H1 (cell line): ENCODE data around the gene TRIM32. TPM values are rescaled to one million over a fixed set of nuclear protein-coding genes. Genes with fewer than 3 reads are reported as not detected.
A peak's percentile ranks its signal among the peaks of the same experiment; 100 is the strongest.

Experiments
- CTCF ChIA-PET: fragments of 300-600 bp; sonication (Branson Sonifier 250); formaldehyde crosslinking; loops from one replicate; lab custom pipeline; 2021; ENCODE audit not compliant: partially characterized antibody; lab: Charles Lee
- POLR2A ChIA-PET: fragments of 300-600 bp; sonication (Branson Sonifier 250); formaldehyde crosslinking; loops from one replicate; lab custom pipeline; 2021; ENCODE audit warnings: inconsistent platforms; ENCODE audit not compliant: partially characterized antibody; lab: Charles Lee
- DNase-seq, 2 experiments: peaks; one replicate each; pipeline versions ENCODE4 v3.0.0 to v3.0.0-alpha.2; 2010 to 2022; ENCODE audit warnings: low spot score in 2 of 2, low read depth in 1 of 2, mixed read lengths in 1 of 2
- FAIRE-seq: peaks from 2 replicates; lab custom pipeline; 2011; peaks lifted over from hg19 to GRCh38; lab: Jason Lieb, UNC
- H2AFZ ChIP-seq: 2 replicates; pipeline ENCODE4 v1.8.1; 2012; ENCODE audit warnings: low read length, inconsistent platforms
- H2AK5ac ChIP-seq: 2 replicates; pipeline ENCODE4 v1.6.1; 2013; ENCODE audit warnings: low read depth, low read length
- H2BK120ac ChIP-seq: replicated peaks from 2 replicates; pipeline ENCODE3; 2013; ENCODE audit warnings: low read depth, low read length, inconsistent platforms
- H2BK12ac ChIP-seq: 2 replicates; pipeline ENCODE4 v1.6.1; 2013; ENCODE audit warnings: low read depth, low read length
- H2BK15ac ChIP-seq: 2 replicates; pipeline ENCODE4 v1.6.1; 2013; ENCODE audit warnings: low read length
- H2BK20ac ChIP-seq: 2 replicates; pipeline ENCODE4 v1.6.1; 2013; ENCODE audit warnings: low read length
- H2BK5ac ChIP-seq: 2 replicates; pipeline ENCODE4 v1.6.1; 2013; ENCODE audit warnings: low read depth, low read length
- H3K14ac ChIP-seq: 2 replicates; pipeline ENCODE4 v1.6.1; 2013; ENCODE audit warnings: inconsistent platforms; ENCODE audit not compliant: insufficient read length
- H3K18ac ChIP-seq: 2 replicates; pipeline ENCODE4 v1.6.1; 2013; ENCODE audit warnings: low read length; ENCODE audit errors: extremely low read depth
- H3K23ac ChIP-seq: 2 replicates; pipeline ENCODE4 v1.6.1; 2013; ENCODE audit warnings: inconsistent platforms; ENCODE audit not compliant: insufficient read length
- H3K23me2 ChIP-seq: 2 replicates; pipeline ENCODE4 v1.6.1; 2013; ENCODE audit warnings: low read depth, low read length
- H3K27ac ChIP-seq: 2 replicates; pipeline ENCODE4 v1.6.1; 2011; ENCODE audit warnings: low read depth, low read length, inconsistent platforms
- H3K27me3 ChIP-seq, 4 experiments: replicated peaks in 1 of 4; 1 replicate in 1 of 4; 2 replicates in 3 of 4; pipeline versions ENCODE4 v1.6.1 to v1.8.1; 2011 to 2013; ENCODE audit warnings: low read length in 3 of 4, mild to moderate bottlenecking in 3 of 4, inconsistent platforms in 2 of 4, mixed read lengths in 2 of 4, moderate library complexity in 1 of 4; ENCODE audit not compliant: control insufficient read depth in 3 of 4, insufficient read depth in 3 of 4; ENCODE audit errors: extremely low read depth in 1 of 4
- H3K36me3 ChIP-seq, 4 experiments: 2 replicates each; pipeline versions ENCODE4 v1.6.1 to v1.8.1; 2011 to 2013; ENCODE audit warnings: mild to moderate bottlenecking in 4 of 4, low read length in 3 of 4, moderate library complexity in 2 of 4, control low read depth in 1 of 4, inconsistent platforms in 1 of 4; ENCODE audit not compliant: insufficient read depth in 4 of 4, control insufficient read depth in 2 of 4
- H3K4ac ChIP-seq: replicated peaks from 2 replicates; pipeline ENCODE3; 2013; ENCODE audit warnings: low read length, low read depth, mixed read lengths, inconsistent platforms; ENCODE audit not compliant: insufficient read length
- H3K4me1 ChIP-seq, 4 experiments: replicated peaks in 1 of 4; 1 replicate in 1 of 4; 2 replicates in 3 of 4; pipeline versions ENCODE4 v1.6.1 to v1.8.1; 2011 to 2013; ENCODE audit warnings: low read length in 3 of 4, inconsistent platforms in 2 of 4, mixed read lengths in 1 of 4; ENCODE audit not compliant: insufficient read depth in 4 of 4, control insufficient read depth in 3 of 4
- H3K4me2 ChIP-seq, 2 experiments: 2 replicates each; pipeline versions ENCODE4 v1.6.1 to v1.8.1; 2011 to 2013; ENCODE audit warnings: low read depth in 2 of 2, low read length in 2 of 2, control low read depth in 1 of 2, inconsistent platforms in 1 of 2, mild to moderate bottlenecking in 1 of 2; ENCODE audit not compliant: insufficient read depth in 1 of 2
- H3K4me3 ChIP-seq, 4 experiments: fragments of 200-600, 300-600 bp in 1 of 4; sonication (generic), shearing (Covaris generic), sonication (Bioruptor Twin) in 1 of 4; 2 replicates each; pipeline versions ENCODE4 v1.5.1 to v1.8.1; 2011 to 2016; ENCODE audit warnings: low read length in 4 of 4, low read depth in 3 of 4, control low read depth in 2 of 4, inconsistent platforms in 2 of 4, mild to moderate bottlenecking in 2 of 4, mixed read lengths in 1 of 4, moderate library complexity in 1 of 4; ENCODE audit not compliant: insufficient read depth in 2 of 4; ENCODE audit errors: extremely low read depth in 1 of 4
- H3K56ac ChIP-seq: replicated peaks from 2 replicates; pipeline ENCODE3; 2013; ENCODE audit warnings: low read depth, mild to moderate bottlenecking, mixed read lengths, low read length, inconsistent platforms; ENCODE audit not compliant: insufficient read length
- H3K79me1 ChIP-seq: 2 replicates; pipeline ENCODE4 v1.6.1; 2013; ENCODE audit warnings: low read depth, low read length, control low read depth
- H3K79me2 ChIP-seq, 2 experiments: 2 replicates each; pipeline versions ENCODE4 v1.6.1 to v1.8.1; 2012 to 2013; ENCODE audit warnings: low read length in 2 of 2, mild to moderate bottlenecking in 2 of 2, inconsistent platforms in 1 of 2; ENCODE audit not compliant: insufficient read depth in 2 of 2, control insufficient read depth in 1 of 2
- H3K9ac ChIP-seq, 4 experiments: replicated peaks in 1 of 4; 1 replicate in 1 of 4; 2 replicates in 3 of 4; pipeline versions ENCODE4 v1.6.1 to v1.8.1; 2011 to 2013; ENCODE audit warnings: low read depth in 3 of 4, low read length in 3 of 4, control low read depth in 2 of 4, mild to moderate bottlenecking in 2 of 4, moderate library complexity in 2 of 4, inconsistent platforms in 1 of 4; ENCODE audit errors: extremely low read depth in 1 of 4
- H3K9me3 ChIP-seq, 2 experiments: 2 replicates each; pipeline versions ENCODE4 v1.6.1 to v1.8.1; 2012 to 2013; ENCODE audit warnings: mild to moderate bottlenecking in 2 of 2, moderate library complexity in 2 of 2, control low read depth in 1 of 2, inconsistent platforms in 1 of 2, low read depth in 1 of 2, low read length in 1 of 2, mixed read lengths in 1 of 2; ENCODE audit not compliant: insufficient read depth in 2 of 2
- H4K20me1 ChIP-seq, 2 experiments: replicated peaks in 1 of 2; 2 replicates each; pipeline versions ENCODE3 to v1.8.1; 2011 to 2013; ENCODE audit warnings: inconsistent platforms in 2 of 2, low read length in 2 of 2, mild to moderate bottlenecking in 1 of 2; ENCODE audit not compliant: insufficient read depth in 2 of 2, control insufficient read depth in 1 of 2
- H4K5ac ChIP-seq: 2 replicates; pipeline ENCODE4 v1.6.1; 2013; ENCODE audit warnings: low read length, low read depth, mixed read lengths, inconsistent platforms; ENCODE audit not compliant: insufficient read length
- H4K8ac ChIP-seq: 2 replicates; pipeline ENCODE4 v1.8.0; 2013; ENCODE audit warnings: mild to moderate bottlenecking, moderate library complexity, low read length, inconsistent platforms; ENCODE audit not compliant: insufficient read depth; ENCODE audit errors: extremely low read depth
- H4K91ac ChIP-seq: replicated peaks from 2 replicates; pipeline ENCODE3; 2013; ENCODE audit warnings: low read length, mixed read lengths, inconsistent platforms; ENCODE audit not compliant: insufficient read length
- GABPA ChIP-seq: IDR thresholded peaks from 2 replicates; pipeline ENCODE4 v1.6.1; 2011; ENCODE audit warnings: mild to moderate bottlenecking, low read length, moderate library complexity, borderline replicate concordance; ENCODE audit not compliant: insufficient read depth
- TCF12 ChIP-seq: IDR thresholded peaks from 2 replicates; pipeline ENCODE4 v1.6.1; 2011; ENCODE audit warnings: low read depth, mild to moderate bottlenecking, low read length
- WGBS, 2 experiments: shearing (Covaris generic) in 1 of 2; methylation state at CpG; one replicate each; pipeline versions ENCODE4 v1.1.6 to v1.1.7; 2013 to 2015; ENCODE audit warnings: low lambda C conversion rate in 2 of 2, mixed read lengths in 2 of 2, inconsistent platforms in 1 of 2, low coverage in 1 of 2, missing lambda C conversion rate in 1 of 2; ENCODE audit not compliant: insufficient replicate concordance in 2 of 2, insufficient coverage in 1 of 2, insufficient read length in 1 of 2; ENCODE audit errors: extremely low coverage in 1 of 2, missing lambda C conversion rate in 1 of 2; 5-methylcytosine and 5-hydroxymethylcytosine counted together
- polyA plus RNA-seq, 7 experiments: library from polyadenylated mRNA; depleted of rRNA in 3 of 7; stranded (reverse) in 5 of 7; unstranded in 2 of 7; fragments of >200 nt in 5 of 7; fragments of 200-250 nt in 2 of 7; gene quantifications; 1 replicate in 5 of 7; 2 replicates in 1 of 7; 4 replicates in 1 of 7; pipeline versions ENCODE4 v1.2.1 to v1.2.3, GENCODE V29; 2011 to 2013; ENCODE audit warnings: missing spikeins in 2 of 7, mixed read lengths in 2 of 7
- total RNA-seq: library from RNA; stranded (reverse); fragmentation: NEBNext Ultra II Directional; extraction: Animal tissue kit (Norgen Biotek cat#: 25700); gene quantifications from 2 replicates; pipeline ENCODE4 v1.2.1, GENCODE V29; 2021
- TF ChIP-seq, protein P1 (sequence below), 3 experiments: IDR thresholded peaks; 1 replicate in 2 of 3; 2 replicates in 1 of 3; pipeline versions ENCODE4 v1.5.1 to v1.6.1; 2011; ENCODE audit warnings: low read length in 3 of 3, mild to moderate bottlenecking in 3 of 3, inconsistent platforms in 2 of 3, low read depth in 1 of 3, moderate library complexity in 1 of 3; ENCODE audit not compliant: insufficient read depth in 1 of 3; ENCODE audit errors: control extremely low read depth in 1 of 3

TRIM32 gene
- total and polyA plus RNA-seq, 2 of the 8 experiments (the other 6 are each of a cell fraction or from before 2014, with no cell fraction given), result 10.5 to 17.3 TPM

DNA sequence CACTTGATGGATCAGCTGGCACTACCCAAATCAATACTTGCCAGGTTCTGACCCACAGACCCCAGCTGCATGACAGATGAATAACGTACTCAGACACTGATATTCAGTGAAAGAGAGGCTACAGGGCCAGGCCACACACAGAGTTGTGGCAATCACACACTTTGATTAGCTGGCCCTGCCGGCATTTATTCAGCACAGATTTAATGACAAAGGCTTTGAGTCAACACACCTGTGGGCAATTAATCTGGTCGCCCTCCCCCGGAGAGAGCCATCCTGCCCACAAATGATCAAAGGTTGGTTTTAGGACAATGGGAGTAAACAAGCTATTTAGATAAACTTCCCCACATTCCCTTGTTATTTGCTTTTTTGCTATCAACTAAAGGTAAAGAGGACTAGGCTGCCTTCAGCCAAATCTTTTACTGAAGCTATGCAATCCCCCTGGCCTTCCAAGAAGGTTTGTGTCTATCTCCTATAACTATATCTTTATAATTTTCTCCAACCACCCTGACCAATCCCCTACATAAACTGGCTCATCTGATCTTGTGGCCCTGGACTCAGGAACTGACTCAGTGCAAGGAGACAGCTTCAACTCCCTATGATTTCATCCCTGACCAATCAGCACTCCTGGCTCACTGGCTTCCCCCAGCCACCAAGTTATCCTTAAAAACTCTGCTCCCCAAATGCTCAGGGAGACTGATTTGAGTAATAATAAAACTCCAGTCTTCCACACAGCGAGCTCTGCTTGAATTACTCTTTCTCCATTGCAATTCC, 12.7 kb upstream of the TRIM32 start:
- H4K20me1 ChIP-seq, result peaks cover 0 to 1% of the 10 kb centered on the region in 2 experiments
- ChIA-PET CTCF (interaction anchor here (1.1 kb wide), 1 partner anchor 83 kb away, joined by 5 read pairs; no protein-coding TSS in a partner anchor), POLR2A (no interaction called here)
- H3K23ac ChIP-seq, result no peak overlapping the region
- no peak overlapping the region for H3K18ac ChIP-seq
- no peak overlapping the region for H3K9ac ChIP-seq
- FAIRE-seq (no peak), DNase-seq (no peak)
- H2BK20ac ChIP-seq, result no peak overlapping the region
- no peaks in the 10 kb centered on the region for H3K79me2 ChIP-seq
- no peak overlapping the region for H2BK120ac ChIP-seq
- no peaks in the 10 kb centered on the region for H3K4me1 ChIP-seq
- H4K8ac ChIP-seq, result no peak overlapping the region
- H2BK5ac ChIP-seq, result no peak overlapping the region
- no peak overlapping the region for H3K27ac ChIP-seq
- no peak overlapping the region for H3K4ac ChIP-seq
- no peak overlapping the region for H4K5ac ChIP-seq
- no peak overlapping the region for H3K14ac ChIP-seq
- peaks cover 0 to 4% (median 1%) of the 10 kb centered on the region in 4 experiments; a peak in 2 of 8 replicates for H3K36me3 ChIP-seq
- TF ChIP-seq TCF12 (peak; percentile 94), GABPA (no peak)
- TF ChIP-seq, protein P1, sequence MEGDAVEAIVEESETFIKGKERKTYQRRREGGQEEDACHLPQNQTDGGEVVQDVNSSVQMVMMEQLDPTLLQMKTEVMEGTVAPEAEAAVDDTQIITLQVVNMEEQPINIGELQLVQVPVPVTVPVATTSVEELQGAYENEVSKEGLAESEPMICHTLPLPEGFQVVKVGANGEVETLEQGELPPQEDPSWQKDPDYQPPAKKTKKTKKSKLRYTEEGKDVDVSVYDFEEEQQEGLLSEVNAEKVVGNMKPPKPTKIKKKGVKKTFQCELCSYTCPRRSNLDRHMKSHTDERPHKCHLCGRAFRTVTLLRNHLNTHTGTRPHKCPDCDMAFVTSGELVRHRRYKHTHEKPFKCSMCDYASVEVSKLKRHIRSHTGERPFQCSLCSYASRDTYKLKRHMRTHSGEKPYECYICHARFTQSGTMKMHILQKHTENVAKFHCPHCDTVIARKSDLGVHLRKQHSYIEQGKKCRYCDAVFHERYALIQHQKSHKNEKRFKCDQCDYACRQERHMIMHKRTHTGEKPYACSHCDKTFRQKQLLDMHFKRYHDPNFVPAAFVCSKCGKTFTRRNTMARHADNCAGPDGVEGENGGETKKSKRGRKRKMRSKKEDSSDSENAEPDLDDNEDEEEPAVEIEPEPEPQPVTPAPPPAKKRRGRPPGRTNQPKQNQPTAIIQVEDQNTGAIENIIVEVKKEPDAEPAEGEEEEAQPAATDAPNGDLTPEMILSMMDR (IDR thresholded peaks at IDR 0.05; ENCODE audit: control extremely low read depth in 1 of 3, insufficient read depth in 1 of 3, low read depth in 1 of 3, low read length in 3 of 3), result no peak
- no peaks in the 10 kb centered on the region for H3K79me1 ChIP-seq
- no peak overlapping the region for H2BK12ac ChIP-seq
- H2AK5ac ChIP-seq, result no peak overlapping the region
- no peak overlapping the region for H4K91ac ChIP-seq
- peaks cover 39 to 43% of the 10 kb centered on the region in 2 experiments for H3K9me3 ChIP-seq
- H2BK15ac ChIP-seq, result no peak overlapping the region
- H3K56ac ChIP-seq, result no peak overlapping the region
- H3K4me3 ChIP-seq, result no peak overlapping the region
- H2AFZ ChIP-seq, result no peak overlapping the region
- H3K27me3 ChIP-seq, result no peaks in the 10 kb centered on the region
- no peaks in the 10 kb centered on the region for H3K23me2 ChIP-seq
- no peak overlapping the region for H3K4me2 ChIP-seq
- WGBS, 2 experiments, result 85% methylated on average over 5 of the region's 5 CpGs; no CpG with 5 or more reads in 1 of the 2 experiments
